ENCODE data around the gene CD69. TPM values are rescaled to one million over a fixed set of nuclear protein-coding genes. Genes with fewer than 3 reads are reported as not detected.

The CD69 gene
- total RNA-seq, 1 experiment from 2014 or later = 0.98 TPM

- no TSS peak for BruUV-seq (replicated peaks)
- in situ Hi-C loops (cut with HindIII; ENCODE audit: low pct_unique_long_range_greater_than_20kb, low sequenced_read_pairs) = no loop called here
- ATAC-seq (no peak), DNase-seq (ENCODE audit: low read depth, low spot score) (no peak)
- Histone ChIP-seq H3K27ac (ENCODE audit: low read length) (no peak overlapping the region), H3K4me3 (ENCODE audit: low read depth in 2 of 2, low read length in 2 of 2) (no peak overlapping the region), H3K36me3 (ENCODE audit: control insufficient read depth, insufficient read depth, low read length) (no peaks in the 10 kb centered on the region), H3K9me3 (ENCODE audit: control insufficient read depth, insufficient read depth, low read depth, low read length) (no peaks in the 10 kb centered on the region), H3K27me3 (ENCODE audit: control insufficient read depth, insufficient read depth, low read length) (no peaks in the 10 kb centered on the region), H3K4me1 (ENCODE audit: control insufficient read depth, insufficient read depth, low read length) (no peaks in the 10 kb centered on the region)
- POLR2A ChIA-PET = no interaction called here
- intact Hi-C loops (cut with micrococcal nuclease; ENCODE audit: unreplicated experiment) = no loop called here
- TF ChIP-seq TCF7L2 (IDR thresholded peaks at IDR 0.05; ENCODE audit: low read depth, low read length) (no peak), POLR2AphosphoS5 (IDR thresholded peaks at IDR 0.05; ENCODE audit: low read depth, low read length) (no peak), REST (IDR thresholded peaks at IDR 0.05; ENCODE audit: insufficient read depth in 1 of 2, low read depth in 2 of 2, low read length in 1 of 2) (no peak), SIN3A (IDR thresholded peaks at IDR 0.05; ENCODE audit: borderline replicate concordance, insufficient read depth, low read depth, low read length) (no peak)
- TF ChIP-seq, protein P1, sequence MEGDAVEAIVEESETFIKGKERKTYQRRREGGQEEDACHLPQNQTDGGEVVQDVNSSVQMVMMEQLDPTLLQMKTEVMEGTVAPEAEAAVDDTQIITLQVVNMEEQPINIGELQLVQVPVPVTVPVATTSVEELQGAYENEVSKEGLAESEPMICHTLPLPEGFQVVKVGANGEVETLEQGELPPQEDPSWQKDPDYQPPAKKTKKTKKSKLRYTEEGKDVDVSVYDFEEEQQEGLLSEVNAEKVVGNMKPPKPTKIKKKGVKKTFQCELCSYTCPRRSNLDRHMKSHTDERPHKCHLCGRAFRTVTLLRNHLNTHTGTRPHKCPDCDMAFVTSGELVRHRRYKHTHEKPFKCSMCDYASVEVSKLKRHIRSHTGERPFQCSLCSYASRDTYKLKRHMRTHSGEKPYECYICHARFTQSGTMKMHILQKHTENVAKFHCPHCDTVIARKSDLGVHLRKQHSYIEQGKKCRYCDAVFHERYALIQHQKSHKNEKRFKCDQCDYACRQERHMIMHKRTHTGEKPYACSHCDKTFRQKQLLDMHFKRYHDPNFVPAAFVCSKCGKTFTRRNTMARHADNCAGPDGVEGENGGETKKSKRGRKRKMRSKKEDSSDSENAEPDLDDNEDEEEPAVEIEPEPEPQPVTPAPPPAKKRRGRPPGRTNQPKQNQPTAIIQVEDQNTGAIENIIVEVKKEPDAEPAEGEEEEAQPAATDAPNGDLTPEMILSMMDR (IDR thresholded peaks at IDR 0.05) = no peak
- CTCF ChIA-PET = no interaction called here
Measured at GRCh38 chr12:9773216-9773877, 12.6 kb upstream of the CD69 start.

- in situ Hi-C loops (cut with HindIII; ENCODE audit: low pct_unique_long_range_greater_than_20kb, low sequenced_read_pairs) (no loop called here), intact Hi-C loops (cut with micrococcal nuclease; ENCODE audit: unreplicated experiment) (no loop called here)
- TF ChIP-seq TCF7L2 (IDR thresholded peaks at IDR 0.05; ENCODE audit: low read depth, low read length) = no peak
- Histone ChIP-seq H3K36me3 (ENCODE audit: control insufficient read depth, insufficient read depth, low read length) (no peaks in the 10 kb centered on the region), H3K9me3 (ENCODE audit: control insufficient read depth, insufficient read depth, low read depth, low read length) (no peaks in the 10 kb centered on the region), H3K27me3 (ENCODE audit: control insufficient read depth, insufficient read depth, low read length) (no peaks in the 10 kb centered on the region), H3K27ac (ENCODE audit: low read length) (no peak overlapping the region), H3K4me1 (ENCODE audit: control insufficient read depth, insufficient read depth, low read length) (no peaks in the 10 kb centered on the region; the same call in 1 of the 2 replicates), H3K4me3 (ENCODE audit: low read depth in 2 of 2, low read length in 2 of 2) (no peak overlapping the region)
- BruUV-seq (replicated peaks) = no TSS peak
- no peak for ATAC-seq
- ChIA-PET CTCF (no interaction called here), POLR2A (no interaction called here)
- DNase-seq (ENCODE audit: low read depth, low spot score) = no peak
Measured at GRCh38 chr12:9763025-9763424, 2.3 kb upstream of the CD69 start.

DNA sequence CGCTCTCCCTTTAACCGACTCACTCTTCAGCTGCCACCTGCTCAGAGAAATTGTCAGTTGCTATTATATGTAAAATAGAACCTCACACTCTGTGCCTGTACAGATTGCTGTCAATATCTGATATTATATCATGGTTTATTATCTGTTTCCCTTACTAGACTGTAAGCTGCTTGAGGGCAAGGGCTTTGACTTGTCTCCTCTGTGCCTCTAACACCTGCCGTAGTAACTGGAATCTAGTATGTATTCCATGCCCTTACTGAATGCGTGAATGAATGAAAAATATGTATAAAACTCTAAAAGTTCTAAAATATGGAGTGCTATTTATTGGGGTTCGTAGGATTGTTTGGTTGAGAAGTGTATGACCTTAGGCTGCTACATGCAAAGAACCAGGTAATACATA, 1.7 kb upstream of the CD69 start:
- Histone ChIP-seq H3K36me3 (ENCODE audit: control insufficient read depth, insufficient read depth, low read length) (no peaks in the 10 kb centered on the region), H3K27ac (ENCODE audit: low read length) (no peak overlapping the region), H3K27me3 (ENCODE audit: control insufficient read depth, insufficient read depth, low read length) (no peaks in the 10 kb centered on the region), H3K4me3 (ENCODE audit: low read depth in 2 of 2, low read length in 2 of 2) (no peak overlapping the region), H3K9me3 (ENCODE audit: control insufficient read depth, insufficient read depth, low read depth, low read length) (no peaks in the 10 kb centered on the region), H3K4me1 (ENCODE audit: control insufficient read depth, insufficient read depth, low read length) (no peaks in the 10 kb centered on the region; the same call in 1 of the 2 replicates)
- no TSS peak for BruUV-seq (replicated peaks)
- no peak for DNase-seq (ENCODE audit: low read depth, low spot score)
- in situ Hi-C loops (cut with HindIII; ENCODE audit: low pct_unique_long_range_greater_than_20kb, low sequenced_read_pairs) (no loop called here), intact Hi-C loops (cut with micrococcal nuclease; ENCODE audit: unreplicated experiment) (no loop called here)
- POLR2A ChIA-PET = no interaction called here
- ATAC-seq = no peak
- CTCF ChIA-PET = interaction anchor here (1.0 kb wide), 1 partner anchor 12 kb away, joined by 3 read pairs; no protein-coding TSS in a partner anchor
- TF ChIP-seq REST (IDR thresholded peaks at IDR 0.05; ENCODE audit: insufficient read depth in 1 of 2, low read depth in 2 of 2, low read length in 1 of 2) (no peak), TCF7L2 (IDR thresholded peaks at IDR 0.05; ENCODE audit: low read depth, low read length) (no peak), POLR2AphosphoS5 (IDR thresholded peaks at IDR 0.05; ENCODE audit: low read depth, low read length) (no peak), SIN3A (IDR thresholded peaks at IDR 0.05; ENCODE audit: borderline replicate concordance, insufficient read depth, low read depth, low read length) (no peak)
- TF ChIP-seq, protein P1 (IDR thresholded peaks at IDR 0.05) = no peak
